ENCODE measurements around the gene TMEM176A.

TMEM176A gene

GRCh38 chr7:150849204-150849775 lies 48.7 kb downstream of the TMEM176A start:
- no peak for DNase-seq

GRCh38 chr7:150850273-150850672 lies 49.7 kb downstream of the TMEM176A start:
- DNase-seq = no peak

GRCh38 chr7:150851492-150852370 lies 51.2 kb downstream of the TMEM176A start:
- DNase-seq = no peak

- no peak for DNase-seq
Observed at GRCh38 chr7:150852371-150852905, 51.9 kb downstream of the TMEM176A start, which contains the start of gene AOC1. Gene AOC1 (plus strand): TSS chr7:150852517. CDS start chr7:150856471, 3,954 bp downstream.

GRCh38 chr7:150854066-150855000 lies 53.8 kb downstream of the TMEM176A start:
- no peak for DNase-seq

Data from T-helper 2 cell (primary cell).